ENCODE data around the gene MDGA2.

The MDGA2 gene

GRCh38 chr14:47390831-47391504 is 284.4 kb downstream of the MDGA2 start:
- Histone ChIP-seq H2AFZ (ENCODE audit: low read depth, low read length) (no peak overlapping the region), H4K8ac (ENCODE audit: low read length) (no peak overlapping the region), H4K91ac (ENCODE audit: low read length) (no peak overlapping the region), H3K79me1 (replicated peaks; ENCODE audit: low read length, poor library complexity, severe bottlenecking) (no peaks in the 10 kb centered on the region), H2BK120ac (ENCODE audit: low read depth, low read length) (no peak overlapping the region), H3K23ac (ENCODE audit: low read length in 2 of 2) (no peak overlapping the region), H3K4me1 (ENCODE audit: control insufficient read depth, insufficient read depth, low read depth, low read length) (peaks cover 1% of the 10 kb centered on the region), H2BK12ac (ENCODE audit: low read length in 2 of 2) (no peak overlapping the region), H3K18ac (ENCODE audit: low read depth in 1 of 2, low read length in 2 of 2) (no peak overlapping the region), H3K4ac (ENCODE audit: low read depth in 1 of 2, low read length in 2 of 2) (no peak overlapping the region), H2BK5ac (ENCODE audit: low read depth, low read length, poor library complexity, severe bottlenecking) (no peak overlapping the region), H3K36me3 (ENCODE audit: control insufficient read depth in 1 of 2, insufficient read depth in 2 of 2, low read depth in 1 of 2, low read length in 2 of 2) (no peaks in the 10 kb centered on the region), H3K4me2 (ENCODE audit: low read length, poor library complexity, severe bottlenecking) (no peak overlapping the region), H2AK5ac (ENCODE audit: low read length, severe bottlenecking) (no peak overlapping the region), H3K14ac (ENCODE audit: low read length in 2 of 2) (no peak overlapping the region), H3K27ac (ENCODE audit: low read length, poor library complexity, severe bottlenecking) (no peak overlapping the region), H2BK15ac (ENCODE audit: low read depth, poor library complexity, severe bottlenecking) (no peak overlapping the region), H3K4me3 (ENCODE audit: insufficient read depth in 1 of 2, low read depth in 1 of 2, low read length in 2 of 2) (no peak overlapping the region), H3K9me3 (ENCODE audit: control insufficient read depth, low read length) (no peaks in the 10 kb centered on the region), H3K27me3 (ENCODE audit: control insufficient read depth in 1 of 2, insufficient read depth in 1 of 2, low read length in 2 of 2) (no peaks in the 10 kb centered on the region), H3K9ac (ENCODE audit: low read length) (no peak overlapping the region)
- DNase-seq = no peak
- 93% methylated on average over 5 of the region's 5 CpGs for WGBS

- H2BK15ac ChIP-seq (ENCODE audit: low read depth, poor library complexity, severe bottlenecking) = no peak overlapping the region
- no peaks in the 10 kb centered on the region for H3K27me3 ChIP-seq (ENCODE audit: control insufficient read depth in 1 of 2, insufficient read depth in 1 of 2, low read length in 2 of 2)
- H3K9ac ChIP-seq (ENCODE audit: low read length) = no peak overlapping the region
- no peak overlapping the region for H3K23ac ChIP-seq (ENCODE audit: low read length in 2 of 2)
- no peak overlapping the region for H3K14ac ChIP-seq (ENCODE audit: low read length in 2 of 2)
- no peak overlapping the region for H3K27ac ChIP-seq (ENCODE audit: low read length, poor library complexity, severe bottlenecking)
- H3K9me3 ChIP-seq (ENCODE audit: control insufficient read depth, low read length) = no peaks in the 10 kb centered on the region
- H2BK120ac ChIP-seq (ENCODE audit: low read depth, low read length) = no peak overlapping the region
- H4K8ac ChIP-seq (ENCODE audit: low read length) = no peak overlapping the region
- no peak overlapping the region for H2BK12ac ChIP-seq (ENCODE audit: low read length in 2 of 2)
- WGBS = 43% methylated on average over 1 of the region's 1 CpG
- H2AFZ ChIP-seq (ENCODE audit: low read depth, low read length) = no peak overlapping the region
- no peaks in the 10 kb centered on the region for H3K36me3 ChIP-seq (ENCODE audit: control insufficient read depth in 1 of 2, insufficient read depth in 2 of 2, low read depth in 1 of 2, low read length in 2 of 2)
- no peak overlapping the region for H3K18ac ChIP-seq (ENCODE audit: low read depth in 1 of 2, low read length in 2 of 2)
- no peaks in the 10 kb centered on the region for H3K79me1 ChIP-seq (replicated peaks; ENCODE audit: low read length, poor library complexity, severe bottlenecking)
- H3K4me3 ChIP-seq (ENCODE audit: insufficient read depth in 1 of 2, low read depth in 1 of 2, low read length in 2 of 2) = no peak overlapping the region
- H3K4me2 ChIP-seq (ENCODE audit: low read length, poor library complexity, severe bottlenecking) = no peak overlapping the region
- no peak overlapping the region for H2AK5ac ChIP-seq (ENCODE audit: low read length, severe bottlenecking)
- no peak overlapping the region for H2BK5ac ChIP-seq (ENCODE audit: low read depth, low read length, poor library complexity, severe bottlenecking)
- H4K91ac ChIP-seq (ENCODE audit: low read length) = no peak overlapping the region
- H3K4ac ChIP-seq (ENCODE audit: low read depth in 1 of 2, low read length in 2 of 2) = no peak overlapping the region
- peaks cover 1% of the 10 kb centered on the region for H3K4me1 ChIP-seq (ENCODE audit: control insufficient read depth, insufficient read depth, low read depth, low read length)
- DNase-seq = no peak
Measured at GRCh38 chr14:47389535-47389934, 285.9 kb downstream of the MDGA2 start.

GRCh38 chr14:47366006-47366405 is 309.4 kb downstream of the MDGA2 start:
- no peak overlapping the region for H3K23ac ChIP-seq (ENCODE audit: low read length in 2 of 2)
- H2BK15ac ChIP-seq (ENCODE audit: low read depth, poor library complexity, severe bottlenecking) = no peak overlapping the region
- no peak overlapping the region for H2BK5ac ChIP-seq (ENCODE audit: low read depth, low read length, poor library complexity, severe bottlenecking)
- H2BK12ac ChIP-seq (ENCODE audit: low read length in 2 of 2) = no peak overlapping the region
- H3K4me1 ChIP-seq (ENCODE audit: control insufficient read depth, insufficient read depth, low read depth, low read length) = no peaks in the 10 kb centered on the region
- no peak overlapping the region for H2AK5ac ChIP-seq (ENCODE audit: low read length, severe bottlenecking)
- H2AFZ ChIP-seq (ENCODE audit: low read depth, low read length) = no peak overlapping the region
- no peak overlapping the region for H3K4me3 ChIP-seq (ENCODE audit: insufficient read depth in 1 of 2, low read depth in 1 of 2, low read length in 2 of 2)
- no peak overlapping the region for H3K27ac ChIP-seq (ENCODE audit: low read length, poor library complexity, severe bottlenecking)
- no peak overlapping the region for H3K9ac ChIP-seq (ENCODE audit: low read length)
- no peak overlapping the region for H3K4me2 ChIP-seq (ENCODE audit: low read length, poor library complexity, severe bottlenecking)
- H4K8ac ChIP-seq (ENCODE audit: low read length) = no peak overlapping the region
- no CpG with 5 or more reads among the region's 2 CpGs for WGBS
- H3K14ac ChIP-seq (ENCODE audit: low read length in 2 of 2) = no peak overlapping the region
- no peak overlapping the region for H2BK120ac ChIP-seq (ENCODE audit: low read depth, low read length)
- no peaks in the 10 kb centered on the region for H3K27me3 ChIP-seq (ENCODE audit: control insufficient read depth in 1 of 2, insufficient read depth in 1 of 2, low read length in 2 of 2)
- H3K79me1 ChIP-seq (replicated peaks; ENCODE audit: low read length, poor library complexity, severe bottlenecking) = no peaks in the 10 kb centered on the region
- no peak overlapping the region for H3K4ac ChIP-seq (ENCODE audit: low read depth in 1 of 2, low read length in 2 of 2)
- H4K91ac ChIP-seq (ENCODE audit: low read length) = no peak overlapping the region
- H3K9me3 ChIP-seq (ENCODE audit: control insufficient read depth, low read length) = peaks cover 4% of the 10 kb centered on the region
- no peaks in the 10 kb centered on the region for H3K36me3 ChIP-seq (ENCODE audit: control insufficient read depth in 1 of 2, insufficient read depth in 2 of 2, low read depth in 1 of 2, low read length in 2 of 2)
- no peak for DNase-seq
- no peak overlapping the region for H3K18ac ChIP-seq (ENCODE audit: low read depth in 1 of 2, low read length in 2 of 2)

- Histone ChIP-seq H3K27ac (ENCODE audit: low read length, poor library complexity, severe bottlenecking) (no peak overlapping the region), H3K14ac (ENCODE audit: low read length in 2 of 2) (no peak overlapping the region), H3K23ac (ENCODE audit: low read length in 2 of 2) (no peak overlapping the region), H2BK15ac (ENCODE audit: low read depth, poor library complexity, severe bottlenecking) (no peak overlapping the region), H2BK5ac (ENCODE audit: low read depth, low read length, poor library complexity, severe bottlenecking) (no peak overlapping the region), H3K4ac (ENCODE audit: low read depth in 1 of 2, low read length in 2 of 2) (no peak overlapping the region), H2BK12ac (ENCODE audit: low read length in 2 of 2) (no peak overlapping the region), H3K36me3 (ENCODE audit: control insufficient read depth in 1 of 2, insufficient read depth in 2 of 2, low read depth in 1 of 2, low read length in 2 of 2) (no peaks in the 10 kb centered on the region), H3K79me1 (replicated peaks; ENCODE audit: low read length, poor library complexity, severe bottlenecking) (no peaks in the 10 kb centered on the region), H4K91ac (ENCODE audit: low read length) (no peak overlapping the region), H3K27me3 (ENCODE audit: control insufficient read depth in 1 of 2, insufficient read depth in 1 of 2, low read length in 2 of 2) (no peaks in the 10 kb centered on the region), H2AFZ (ENCODE audit: low read depth, low read length) (no peak overlapping the region), H4K8ac (ENCODE audit: low read length) (no peak overlapping the region), H3K4me3 (ENCODE audit: insufficient read depth in 1 of 2, low read depth in 1 of 2, low read length in 2 of 2) (no peak overlapping the region), H3K9me3 (ENCODE audit: control insufficient read depth, low read length) (peaks cover 4% of the 10 kb centered on the region), H3K18ac (ENCODE audit: low read depth in 1 of 2, low read length in 2 of 2) (no peak overlapping the region), H3K4me2 (ENCODE audit: low read length, poor library complexity, severe bottlenecking) (no peak overlapping the region), H3K4me1 (ENCODE audit: control insufficient read depth, insufficient read depth, low read depth, low read length) (no peaks in the 10 kb centered on the region), H3K9ac (ENCODE audit: low read length) (no peak overlapping the region), H2BK120ac (ENCODE audit: low read depth, low read length) (no peak overlapping the region), H2AK5ac (ENCODE audit: low read length, severe bottlenecking) (no peak overlapping the region)
- DNase-seq = no peak
- 89% methylated on average over 5 of the region's 6 CpGs for WGBS
Measured at GRCh38 chr14:47365233-47365632, 310.2 kb downstream of the MDGA2 start.
